Neural cell (in vitro differentiated cells): ENCODE results near the gene TLX3.

ENCODE experiments used
- CTCF ChIP-seq: fragments of 450-650 bp; IDR thresholded peaks from 2 replicates; pipeline ENCODE4 v1.5.1; 2014; ENCODE audit warnings: antibody characterized with exemption, mild to moderate bottlenecking, moderate library complexity; ENCODE audit not compliant: poor library complexity, severe bottlenecking
- EP300 ChIP-seq: fragments of 450-650 bp; conservative IDR thresholded peaks from 2 replicates; pipeline ENCODE4 v1.6.1; 2014; ENCODE audit warnings: antibody characterized with exemption, mild to moderate bottlenecking, moderate library complexity; ENCODE audit not compliant: poor library complexity, severe bottlenecking
- EZH2 ChIP-seq: fragments of 200-600, 300-800 bp; shearing (Covaris generic), sonication (generic); IDR thresholded peaks from 2 replicates; pipeline ENCODE4 v1.6.1; 2014; ENCODE audit warnings: antibody characterized with exemption, low read length, borderline replicate concordance, mild to moderate bottlenecking; ENCODE audit not compliant: insufficient read depth, poor library complexity, severe bottlenecking
- POLR2AphosphoS5 ChIP-seq: IDR thresholded peaks from 2 replicates; pipeline ENCODE4 v1.6.1; 2012
- RAD21 ChIP-seq: fragments of 450-650 bp; conservative IDR thresholded peaks from 2 replicates; pipeline ENCODE4 v1.6.1; 2014; ENCODE audit warnings: antibody characterized with exemption, mild to moderate bottlenecking, moderate library complexity
- SMC3 ChIP-seq: fragments of 450-650 bp; conservative IDR thresholded peaks from 2 replicates; pipeline ENCODE4 v1.6.1; 2014; ENCODE audit warnings: antibody characterized with exemption, mild to moderate bottlenecking, moderate library complexity; ENCODE audit not compliant: poor library complexity
- TAF1 ChIP-seq: IDR thresholded peaks from 2 replicates; pipeline ENCODE4 v1.6.1; 2012; ENCODE audit warnings: low read depth

- TF ChIP-seq CTCF (no peak), SMC3 (no peak), TAF1 (no peak), EZH2 (no peak), EP300 (no peak), POLR2AphosphoS5 (no peak), RAD21 (no peak)
These were observed 45.9 kb upstream of the TLX3 start for GRCh38 chr5:171263181-171263580.
